ENCODE data around the gene FGF14. TPM values are rescaled to one million over a fixed set of nuclear protein-coding genes. Genes with fewer than 3 reads are reported as not detected.

FGF14 gene
- total RNA-seq, 2 donors from 2014 or later = under 0.01 to 0.28 TPM

DNA sequence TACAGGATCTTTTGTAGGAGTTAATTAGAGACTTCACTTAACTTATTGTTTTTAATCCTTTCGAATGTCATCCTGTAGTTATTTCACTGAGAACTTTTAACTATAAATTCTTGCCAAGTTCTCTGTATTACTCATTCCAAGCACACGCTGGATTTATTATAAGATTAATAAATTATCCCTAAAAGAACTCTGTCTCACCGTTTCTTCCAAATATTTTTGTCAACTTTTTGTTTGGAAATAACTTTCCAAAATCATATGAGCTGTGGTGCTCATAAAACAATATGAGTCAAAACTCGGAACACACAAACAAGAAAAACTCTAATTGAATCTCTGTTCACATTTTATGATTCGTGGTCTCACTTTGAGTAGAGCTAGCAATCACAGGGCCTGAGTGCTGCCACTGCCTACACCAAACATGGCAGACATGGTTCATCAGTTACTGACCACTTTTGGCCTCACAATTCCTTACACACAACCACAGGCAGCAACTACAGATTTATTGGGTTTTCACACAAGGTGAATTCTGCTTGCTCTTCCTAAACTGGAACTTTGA, 412.0 kb downstream of the FGF14 start:
- WGBS = 49% methylated on average over 5 of the region's 5 CpGs
- Histone ChIP-seq H3K9me3 (no peaks in the 10 kb centered on the region), H3K27ac (no peak overlapping the region), H3K4me1 (replicated peaks) (no peaks in the 10 kb centered on the region), H3K27me3 (replicated peaks; ENCODE audit: insufficient read depth) (no peaks in the 10 kb centered on the region), H3K4me3 (no peak overlapping the region), H3K36me3 (no peaks in the 10 kb centered on the region)
- DNase-seq (ENCODE audit: low spot score) = no peak
- intact Hi-C loops (cut with DNase I) = no loop called here
- TF ChIP-seq, protein P1, sequence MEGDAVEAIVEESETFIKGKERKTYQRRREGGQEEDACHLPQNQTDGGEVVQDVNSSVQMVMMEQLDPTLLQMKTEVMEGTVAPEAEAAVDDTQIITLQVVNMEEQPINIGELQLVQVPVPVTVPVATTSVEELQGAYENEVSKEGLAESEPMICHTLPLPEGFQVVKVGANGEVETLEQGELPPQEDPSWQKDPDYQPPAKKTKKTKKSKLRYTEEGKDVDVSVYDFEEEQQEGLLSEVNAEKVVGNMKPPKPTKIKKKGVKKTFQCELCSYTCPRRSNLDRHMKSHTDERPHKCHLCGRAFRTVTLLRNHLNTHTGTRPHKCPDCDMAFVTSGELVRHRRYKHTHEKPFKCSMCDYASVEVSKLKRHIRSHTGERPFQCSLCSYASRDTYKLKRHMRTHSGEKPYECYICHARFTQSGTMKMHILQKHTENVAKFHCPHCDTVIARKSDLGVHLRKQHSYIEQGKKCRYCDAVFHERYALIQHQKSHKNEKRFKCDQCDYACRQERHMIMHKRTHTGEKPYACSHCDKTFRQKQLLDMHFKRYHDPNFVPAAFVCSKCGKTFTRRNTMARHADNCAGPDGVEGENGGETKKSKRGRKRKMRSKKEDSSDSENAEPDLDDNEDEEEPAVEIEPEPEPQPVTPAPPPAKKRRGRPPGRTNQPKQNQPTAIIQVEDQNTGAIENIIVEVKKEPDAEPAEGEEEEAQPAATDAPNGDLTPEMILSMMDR (IDR thresholded peaks at IDR 0.05) = no peak
- TF ChIP-seq POLR2A (IDR thresholded peaks at IDR 0.05) = no peak
- no peak for TF ChIP-seq POLR2AphosphoS5 (IDR thresholded peaks at IDR 0.05)

DNA sequence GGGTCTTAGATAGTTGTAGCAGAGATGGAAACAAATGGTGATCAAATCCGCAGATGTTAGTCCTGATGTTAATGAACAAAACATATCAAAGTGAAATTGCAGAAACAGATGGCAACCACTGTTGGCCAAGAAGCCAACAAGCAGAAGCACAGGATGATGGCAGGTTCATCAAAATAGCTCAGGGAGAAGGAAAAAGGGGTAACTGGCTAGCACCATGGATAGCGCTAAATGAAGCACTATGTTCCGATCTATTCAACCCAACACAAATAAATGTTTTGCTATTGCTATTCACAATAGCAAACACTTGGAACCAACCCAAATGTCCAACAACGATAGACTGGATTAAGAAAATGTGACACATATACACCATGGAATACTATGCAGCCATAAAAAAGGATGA, 413.7 kb downstream of the FGF14 start:
- no peaks in the 10 kb centered on the region for H3K9me3 ChIP-seq
- H3K27me3 ChIP-seq (replicated peaks; ENCODE audit: insufficient read depth) = no peaks in the 10 kb centered on the region
- DNase-seq (ENCODE audit: low spot score) = no peak
- no peak overlapping the region for H3K4me3 ChIP-seq
- H3K27ac ChIP-seq = no peak overlapping the region
- intact Hi-C loops (cut with DNase I) = no loop called here
- WGBS = 76% methylated on average over 4 of the region's 4 CpGs
- TF ChIP-seq POLR2A (IDR thresholded peaks at IDR 0.05) = no peak
- no peak for TF ChIP-seq POLR2AphosphoS5 (IDR thresholded peaks at IDR 0.05)
- TF ChIP-seq, protein P1 (IDR thresholded peaks at IDR 0.05) = no peak
- no peaks in the 10 kb centered on the region for H3K36me3 ChIP-seq
- H3K4me1 ChIP-seq (replicated peaks) = no peaks in the 10 kb centered on the region

DNA sequence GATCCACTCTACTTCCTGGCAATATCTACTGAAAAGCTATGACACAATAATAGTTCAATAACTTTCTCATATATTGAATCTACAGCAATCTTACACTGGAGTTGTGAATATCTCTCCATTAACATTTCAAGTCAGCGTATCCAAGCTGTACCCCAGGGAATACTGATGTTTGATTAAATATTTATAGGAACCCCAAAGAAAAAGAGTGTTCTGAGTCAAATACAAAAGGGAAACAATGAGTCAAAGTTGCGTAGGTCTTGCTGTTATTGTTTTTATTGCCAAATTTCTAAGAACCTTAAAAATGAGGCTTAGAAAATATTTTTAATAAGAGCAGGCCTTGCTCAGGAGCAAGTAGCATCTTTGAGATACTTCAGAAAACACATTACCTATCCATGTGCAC, 415.5 kb downstream of the FGF14 start:
- Histone ChIP-seq H3K4me3 (no peak overlapping the region), H3K27me3 (replicated peaks; ENCODE audit: insufficient read depth) (no peaks in the 10 kb centered on the region), H3K9me3 (no peaks in the 10 kb centered on the region), H3K36me3 (no peaks in the 10 kb centered on the region), H3K4me1 (replicated peaks) (no peaks in the 10 kb centered on the region), H3K27ac (no peak overlapping the region)
- WGBS = 81% methylated on average over 2 of the region's 2 CpGs
- no peak for DNase-seq (ENCODE audit: low spot score)
- TF ChIP-seq, protein P1 (IDR thresholded peaks at IDR 0.05) = no peak
- TF ChIP-seq POLR2A (IDR thresholded peaks at IDR 0.05) (no peak), POLR2AphosphoS5 (IDR thresholded peaks at IDR 0.05) (no peak)
- intact Hi-C loops (cut with DNase I) = no loop called here

DNA sequence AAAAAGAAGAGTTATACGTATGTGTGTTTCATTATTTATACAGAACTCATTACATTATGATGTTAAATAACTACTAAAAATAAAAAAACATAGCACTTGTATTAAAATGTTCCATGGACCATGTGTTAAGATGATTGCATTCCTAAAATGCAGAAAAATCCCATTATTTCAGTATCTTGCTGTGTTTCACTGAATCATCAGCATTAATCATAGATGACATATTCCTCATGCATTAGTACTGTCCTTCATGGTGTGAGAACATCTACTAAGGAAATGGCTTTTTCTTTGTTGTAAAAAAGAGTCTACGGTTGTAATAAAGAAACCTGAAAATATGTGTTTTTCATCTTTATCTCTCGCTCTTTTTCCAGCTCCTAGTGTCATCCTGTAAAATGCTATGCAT, 416.5 kb downstream of the FGF14 start:
- H3K27me3 ChIP-seq (replicated peaks; ENCODE audit: insufficient read depth) = no peaks in the 10 kb centered on the region
- no peak overlapping the region for H3K4me3 ChIP-seq
- no peaks in the 10 kb centered on the region for H3K36me3 ChIP-seq
- intact Hi-C loops (cut with DNase I) = no loop called here
- no peak for DNase-seq (ENCODE audit: low spot score)
- TF ChIP-seq, protein P1 (IDR thresholded peaks at IDR 0.05) = no peak
- TF ChIP-seq POLR2A (IDR thresholded peaks at IDR 0.05) (no peak), POLR2AphosphoS5 (IDR thresholded peaks at IDR 0.05) (no peak)
- no peak overlapping the region for H3K27ac ChIP-seq
- H3K4me1 ChIP-seq (replicated peaks) = no peaks in the 10 kb centered on the region
- no peaks in the 10 kb centered on the region for H3K9me3 ChIP-seq
- 76% methylated on average over 3 of the region's 3 CpGs for WGBS

DNA sequence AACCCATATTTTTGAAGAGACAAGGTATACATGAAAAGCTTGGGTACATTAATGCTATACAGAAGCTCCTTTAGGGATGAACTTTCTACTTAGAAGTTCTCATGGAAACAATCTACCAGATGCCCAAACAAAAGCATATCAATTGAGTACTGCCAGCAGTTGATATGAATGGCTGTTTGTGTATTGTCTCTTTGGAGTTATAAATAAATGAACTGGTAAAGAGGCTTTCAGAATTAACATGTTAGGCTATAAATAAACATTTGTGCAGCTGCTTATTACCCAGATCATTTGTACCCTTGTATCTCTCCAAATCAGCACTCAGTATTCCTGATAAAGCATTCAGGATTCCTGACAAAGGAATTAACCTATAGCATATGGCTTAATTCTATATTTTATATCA, 418.9 kb downstream of the FGF14 start:
- H3K36me3 ChIP-seq = no peaks in the 10 kb centered on the region
- DNase-seq (ENCODE audit: low spot score) = no peak
- H3K4me1 ChIP-seq (replicated peaks) = no peaks in the 10 kb centered on the region
- H3K4me3 ChIP-seq = no peak overlapping the region
- no peak overlapping the region for H3K27ac ChIP-seq
- intact Hi-C loops (cut with DNase I) = no loop called here
- TF ChIP-seq POLR2AphosphoS5 (IDR thresholded peaks at IDR 0.05) = no peak
- TF ChIP-seq POLR2A (IDR thresholded peaks at IDR 0.05) = no peak
- TF ChIP-seq, protein P1 (IDR thresholded peaks at IDR 0.05) = no peak
- H3K27me3 ChIP-seq (replicated peaks; ENCODE audit: insufficient read depth) = no peaks in the 10 kb centered on the region
- H3K9me3 ChIP-seq = no peaks in the 10 kb centered on the region
